HG02852 (cell line): ENCODE data around the gene PPFIA3.
"Not testable (repeated sequence)": the region's sequence is repeated elsewhere in the genome, so short reads cannot be mapped to it uniquely, and the experiment has no call there.

ENCODE experiments used
- ATAC-seq: cut with Tn5 transposase; IDR thresholded peaks from one replicate; pipeline ENCODE4 v1.9.1; 2021; ENCODE audit warnings: mild to moderate bottlenecking, moderate library complexity; ENCODE audit not compliant: unreplicated experiment

PPFIA3 gene

GRCh38 chr19:49173198-49173597 is 53.9 kb downstream of the PPFIA3 start:
- ATAC-seq = no peak

- no peak for ATAC-seq
Observed at GRCh38 chr19:49180659-49181058, 61.3 kb downstream of the PPFIA3 start.

- not testable (repeated sequence) for ATAC-seq
Observed at GRCh38 chr19:49182010-49182847, 62.9 kb downstream of the PPFIA3 start.

- no peak for ATAC-seq
Observed at GRCh38 chr19:49182848-49183375, 63.6 kb downstream of the PPFIA3 start.

- ATAC-seq = no peak
Observed at GRCh38 chr19:49186108-49186507, 66.8 kb downstream of the PPFIA3 start.

- ATAC-seq = no peak
Observed at GRCh38 chr19:49188626-49189200, 69.4 kb downstream of the PPFIA3 start.

GRCh38 chr19:49189259-49189658 is 69.9 kb downstream of the PPFIA3 start:
- ATAC-seq = no peak

- no peak for ATAC-seq
Observed at GRCh38 chr19:49190781-49191180, 71.4 kb downstream of the PPFIA3 start.

- ATAC-seq = no peak
Observed at GRCh38 chr19:49193822-49194394, 74.6 kb downstream of the PPFIA3 start.

- no peak for ATAC-seq
Observed at GRCh38 chr19:49194408-49194807, 75.1 kb downstream of the PPFIA3 start.

- no peak for ATAC-seq
Observed at GRCh38 chr19:49196527-49197240, 77.3 kb downstream of the PPFIA3 start.

GRCh38 chr19:49200238-49200862 is 81.0 kb downstream of the PPFIA3 start:
- no peak for ATAC-seq
